HEK293 (cell line): ENCODE data around the gene PKNOX2.
A peak's percentile ranks its signal among the peaks of the same experiment; 100 is the strongest.

ENCODE experiments used
- CTCF ChIA-PET: fragments of 350-600 bp; formaldehyde crosslinking; extraction: SDS; loops from one replicate; lab custom pipeline; 2021; ENCODE audit warnings: antibody characterized with exemption; lab: Yijun Ruan, JAX
- POLR2A ChIA-PET: fragments of 300-600 bp; formaldehyde crosslinking; extraction: SDS; loops from one replicate; lab custom pipeline; 2020; ENCODE audit warnings: antibody characterized with exemption, inconsistent platforms; lab: Yijun Ruan, JAX
- H3K27ac ChIP-seq: fragments of 200-500 bp; sonication (Bioruptor generic); 2 replicates; pipeline ENCODE4 v1.5.1; 2014; ENCODE audit warnings: low read depth, low read length, control low read depth, inconsistent platforms; ENCODE audit errors: extremely low read depth
- H3K36me3 ChIP-seq, 2 experiments: fragments of 200-500 bp in 1 of 2; sonication (Bioruptor generic) in 1 of 2; 1 replicate in 1 of 2; 2 replicates in 1 of 2; pipeline ENCODE4 v1.5.1; 2014 to 2017; ENCODE audit warnings: inconsistent platforms in 2 of 2, low read length in 2 of 2; ENCODE audit not compliant: control insufficient read depth in 2 of 2, insufficient read depth in 1 of 2
- H3K4me1 ChIP-seq: fragments of 200-500 bp; sonication (Bioruptor generic); 2 replicates; pipeline ENCODE4 v1.5.1; 2014; ENCODE audit warnings: mild to moderate bottlenecking, low read length, inconsistent platforms; ENCODE audit not compliant: control insufficient read depth, insufficient read depth
- H3K4me3 ChIP-seq: 2 replicates; pipeline ENCODE4 v1.5.1; 2011; ENCODE audit warnings: low read depth, mild to moderate bottlenecking, control low read depth, low read length, moderate library complexity
- H3K9me3 ChIP-seq: fragments of 200-500 bp; sonication (Bioruptor generic); 2 replicates; pipeline ENCODE4 v1.5.1; 2014; ENCODE audit warnings: low read depth, low read length, inconsistent platforms; ENCODE audit not compliant: control insufficient read depth, insufficient read depth
- FEZF1 ChIP-seq: fragments of 450-650 bp; formaldehyde crosslinking; IDR thresholded peaks from 2 replicates; pipeline ENCODE4 v1.5.1; 2016; ENCODE audit warnings: missing biosample characterization, missing genetic modification characterization
- GLIS1 ChIP-seq: fragments of 450-650 bp; formaldehyde crosslinking; IDR thresholded peaks from 2 replicates; pipeline ENCODE4 v1.5.1; 2016; ENCODE audit warnings: missing biosample characterization, missing genetic modification characterization
- MYNN ChIP-seq: fragments of 450-650 bp; formaldehyde crosslinking; IDR thresholded peaks from 2 replicates; pipeline ENCODE4 v1.5.1; 2016; ENCODE audit warnings: missing biosample characterization, missing genetic modification characterization, borderline replicate concordance
- PRDM1 ChIP-seq: fragments of 450-650 bp; formaldehyde crosslinking; IDR thresholded peaks from 2 replicates; pipeline ENCODE4; 2016; ENCODE audit warnings: missing biosample characterization, missing genetic modification characterization
- PRDM6 ChIP-seq: fragments of 450-650 bp; formaldehyde crosslinking; IDR thresholded peaks from 2 replicates; pipeline ENCODE4 v1.5.1; 2017; ENCODE audit warnings: missing biosample characterization, missing genetic modification characterization
- SP7 ChIP-seq: fragments of 450-650 bp; formaldehyde crosslinking; IDR thresholded peaks from 2 replicates; pipeline ENCODE4 v1.5.1; 2016; ENCODE audit warnings: missing biosample characterization, missing genetic modification characterization
- TRIM28 ChIP-seq: IDR thresholded peaks from 2 replicates; pipeline ENCODE4 v1.6.1; 2011; ENCODE audit warnings: low read length, control low read depth, borderline replicate concordance
- WT1 ChIP-seq: fragments of 450-650 bp; formaldehyde crosslinking; IDR thresholded peaks from 2 replicates; pipeline ENCODE4 v1.5.1; 2016; ENCODE audit warnings: missing biosample characterization, missing genetic modification characterization
- YY2 ChIP-seq: fragments of 450-650 bp; formaldehyde crosslinking; IDR thresholded peaks from 2 replicates; pipeline ENCODE4 v1.5.1; 2016; ENCODE audit warnings: missing biosample characterization, missing genetic modification characterization
- ZBTB1 ChIP-seq: fragments of 450-650 bp; formaldehyde crosslinking; IDR thresholded peaks from 2 replicates; pipeline ENCODE4 v1.5.1; 2016; ENCODE audit warnings: missing biosample characterization, missing genetic modification characterization
- ZBTB21 ChIP-seq: fragments of 450-650 bp; formaldehyde crosslinking; IDR thresholded peaks from 2 replicates; pipeline ENCODE4 v1.5.1; 2017; ENCODE audit warnings: missing biosample characterization, missing genetic modification characterization
- ZBTB7A ChIP-seq: fragments of 450-650 bp; formaldehyde crosslinking; IDR thresholded peaks from 2 replicates; pipeline ENCODE4 v1.5.1; 2016; ENCODE audit warnings: low read depth, missing biosample characterization, missing genetic modification characterization
- ZEB2 ChIP-seq: fragments of 450-650 bp; formaldehyde crosslinking; IDR thresholded peaks from 2 replicates; pipeline ENCODE4 v1.5.1; 2016; ENCODE audit warnings: missing biosample characterization, missing genetic modification characterization
- ZFP41 ChIP-seq: fragments of 450-650 bp; formaldehyde crosslinking; IDR thresholded peaks from 2 replicates; pipeline ENCODE4 v1.5.1; 2016; ENCODE audit warnings: missing biosample characterization, missing genetic modification characterization, borderline replicate concordance
- ZNF132 ChIP-seq: fragments of 450-650 bp; formaldehyde crosslinking; IDR thresholded peaks from 2 replicates; pipeline ENCODE4 v1.5.1; 2017; ENCODE audit warnings: missing biosample characterization, missing genetic modification characterization, borderline replicate concordance
- ZNF184 ChIP-seq: fragments of 450-650 bp; IDR thresholded peaks from 2 replicates; pipeline ENCODE4 v1.5.1; 2018; ENCODE audit warnings: missing biosample characterization, mild to moderate bottlenecking, missing genetic modification characterization
- ZNF274 ChIP-seq, 2 experiments: fragments of 200-500 bp in 1 of 2; fragments of 450-650 bp in 1 of 2; sonication (Bioruptor generic) in 1 of 2; formaldehyde crosslinking in 1 of 2; IDR thresholded peaks; 2 replicates each; pipeline versions ENCODE4 v1.5.1 to v1.6.1; 2014 to 2016; ENCODE audit warnings: borderline replicate concordance in 1 of 2, inconsistent platforms in 1 of 2, low read length in 1 of 2, missing biosample characterization in 1 of 2, missing genetic modification characterization in 1 of 2
- ZNF398 ChIP-seq: fragments of 450-650 bp; formaldehyde crosslinking; IDR thresholded peaks from 2 replicates; pipeline ENCODE4 v1.5.1; 2017; ENCODE audit warnings: missing biosample characterization, missing genetic modification characterization
- ZNF473 ChIP-seq: fragments of 450-650 bp; formaldehyde crosslinking; IDR thresholded peaks from 2 replicates; pipeline ENCODE4 v1.5.1; 2017; ENCODE audit warnings: missing biosample characterization, missing genetic modification characterization
- ZNF488 ChIP-seq: fragments of 450-650 bp; formaldehyde crosslinking; IDR thresholded peaks from 2 replicates; pipeline ENCODE4 v1.5.1; 2016; ENCODE audit warnings: missing biosample characterization, missing genetic modification characterization
- ZNF518A ChIP-seq: fragments of 450-650 bp; formaldehyde crosslinking; conservative IDR thresholded peaks from 2 replicates; pipeline ENCODE4 v1.5.1; 2016; ENCODE audit warnings: low read depth, missing biosample characterization, missing genetic modification characterization
- ZNF560 ChIP-seq: fragments of 450-650 bp; formaldehyde crosslinking; IDR thresholded peaks from 2 replicates; pipeline ENCODE4 v1.5.1; 2017; ENCODE audit warnings: missing biosample characterization, missing genetic modification characterization, borderline replicate concordance
- ZNF580 ChIP-seq: fragments of 450-650 bp; formaldehyde crosslinking; IDR thresholded peaks from 2 replicates; pipeline ENCODE4 v1.5.1; 2016; ENCODE audit warnings: missing biosample characterization, missing genetic modification characterization
- ZNF701 ChIP-seq: fragments of 450-650 bp; formaldehyde crosslinking; IDR thresholded peaks from 2 replicates; pipeline ENCODE4 v1.5.1; 2016; ENCODE audit warnings: missing biosample characterization, missing genetic modification characterization
- ZNF777 ChIP-seq: fragments of 450-650 bp; formaldehyde crosslinking; IDR thresholded peaks from 2 replicates; pipeline ENCODE4 v1.5.1; 2017; ENCODE audit warnings: missing biosample characterization, missing genetic modification characterization, borderline replicate concordance
- ZNF792 ChIP-seq: fragments of 450-650 bp; formaldehyde crosslinking; IDR thresholded peaks from 2 replicates; pipeline ENCODE4 v1.5.1; 2016; ENCODE audit warnings: missing biosample characterization, missing genetic modification characterization
- ZNF830 ChIP-seq: fragments of 450-650 bp; IDR thresholded peaks from 2 replicates; pipeline ENCODE4 v1.5.0; 2018; ENCODE audit warnings: missing biosample characterization, missing genetic modification characterization, low read depth, mild to moderate bottlenecking, moderate library complexity
- ZNF843 ChIP-seq: fragments of 450-650 bp; formaldehyde crosslinking; IDR thresholded peaks from 2 replicates; pipeline ENCODE4 v1.5.1; 2016; ENCODE audit warnings: missing biosample characterization, missing genetic modification characterization
- ZSCAN30 ChIP-seq: fragments of 450-650 bp; IDR thresholded peaks from 2 replicates; pipeline ENCODE4 v1.5.1; 2018; ENCODE audit warnings: missing biosample characterization, mild to moderate bottlenecking, missing genetic modification characterization, moderate library complexity

PKNOX2 gene

GRCh38 chr11:125275905-125276618 lies 111.5 kb downstream of the PKNOX2 start:
- no peaks in the 10 kb centered on the region for H3K36me3 ChIP-seq
- peaks cover 8% of the 10 kb centered on the region for H3K4me1 ChIP-seq
- no peaks in the 10 kb centered on the region for H3K9me3 ChIP-seq
- no peak overlapping the region for H3K4me3 ChIP-seq
- POLR2A ChIA-PET: no interaction called here
- H3K27ac ChIP-seq: no peak overlapping the region
- CTCF ChIA-PET: no interaction called here
- TF ChIP-seq ZBTB7A (tag by site-specific recombination): no peak
- TF ChIP-seq PRDM1 (tag by site-specific recombination): peak; percentile 64
- TF ChIP-seq ZNF843 (tag by site-specific recombination): 0 out of 2 replicates have a peak, but pooled peaks have one; percentile 23
- TF ChIP-seq ZNF184: no peak
- no peak for TF ChIP-seq ZSCAN30 (tag by site-specific recombination)
- TF ChIP-seq ZNF132 (tag by site-specific recombination): no peak
- no peak for TF ChIP-seq ZNF701
- no peak for TF ChIP-seq MYNN
- TF ChIP-seq SP7: 0 out of 2 replicates have a peak, but pooled peaks have one; percentile 31
- TF ChIP-seq ZFP41 (tag by site-specific recombination): no peak
- no peak for TF ChIP-seq ZNF518A (tag by site-specific recombination)
- TF ChIP-seq ZNF398 (tag by site-specific recombination): peak; percentile 34; the same call in 1 of the 2 replicates
- no peak for TF ChIP-seq GLIS1
- no peak for TF ChIP-seq ZNF274 (IDR thresholded peaks at IDR 0.05; ENCODE audit: low read length)
- no peak for TF ChIP-seq ZNF274 (tag by site-specific recombination; IDR thresholded peaks at IDR 0.05; ENCODE audit: borderline replicate concordance)
- no peak for TF ChIP-seq ZBTB21 (tag by site-specific recombination)
- no peak for TF ChIP-seq YY2 (tag by site-specific recombination)
- no peak for TF ChIP-seq TRIM28
- TF ChIP-seq ZNF488 (tag by site-specific recombination): no peak
- no peak for TF ChIP-seq ZNF560 (tag by site-specific recombination)
- no peak for TF ChIP-seq ZNF792
- TF ChIP-seq ZNF777 (tag by site-specific recombination): no peak
- TF ChIP-seq ZBTB1 (tag by site-specific recombination): no peak
- TF ChIP-seq ZNF830 (tag by site-specific recombination): no peak
- TF ChIP-seq PRDM6: peak; percentile 36; the same call in 1 of the 2 replicates
- no peak for TF ChIP-seq ZEB2 (tag by site-specific recombination)
- TF ChIP-seq ZNF580 (tag by site-specific recombination): 0 out of 2 replicates have a peak, but pooled peaks have one; percentile 35
- TF ChIP-seq WT1 (tag by site-specific recombination): peak; percentile 81
- TF ChIP-seq ZNF473: no peak
- TF ChIP-seq FEZF1 (tag by site-specific recombination): peak; percentile 46; the same call in 1 of the 2 replicates
